ENCODE measurements around the gene SIM2. TPM values are rescaled to one million over a fixed set of nuclear protein-coding genes. Genes with fewer than 3 reads are reported as not detected.

Gene SIM2
- total and polyA plus RNA-seq, 2 experiments from 2014 or later = 0.14 TPM; not detected in 1

- no peaks in the 10 kb centered on the region for H3K9me3 ChIP-seq (ENCODE audit: low read depth)
- WGBS, 2 experiments (ENCODE audit: low coverage in 1 of 2, low lambda C conversion rate in 2 of 2, missing lambda C conversion rate in 2 of 2) = 97 to 98% methylated on average over 6 of the region's 6 CpGs
Observed at GRCh38 chr21:36780861-36781260, 81.9 kb downstream of the SIM2 start.

GRCh38 chr21:36783612-36784374 lies 84.9 kb downstream of the SIM2 start:
- Histone ChIP-seq H3K27me3 (replicated peaks; ENCODE audit: insufficient read depth) (no peaks in the 10 kb centered on the region), H3K4me2 (ENCODE audit: unreplicated experiment) (no peak overlapping the region), H3K9me2 (ENCODE audit: insufficient read depth) (no peaks in the 10 kb centered on the region), H3K9me3 (ENCODE audit: low read depth) (no peaks in the 10 kb centered on the region), H3K79me2 (ENCODE audit: insufficient read depth) (no peaks in the 10 kb centered on the region), H3F3A (ENCODE audit: insufficient read depth) (no peaks in the 10 kb centered on the region), H2AFZ (no peak overlapping the region), H3K4me3 (no peak overlapping the region), H3K36me3 (ENCODE audit: low read depth) (no peaks in the 10 kb centered on the region), H3K4me1 (ENCODE audit: insufficient read depth) (peaks cover 9% of the 10 kb centered on the region; the same call in 1 of the 2 replicates), H4K20me1 (ENCODE audit: insufficient read depth) (no peaks in the 10 kb centered on the region), H3K27ac (no peak overlapping the region), H3K9ac (no peak overlapping the region)
- WGBS, 2 experiments (ENCODE audit: low coverage in 1 of 2, low lambda C conversion rate in 2 of 2, missing lambda C conversion rate in 2 of 2) = 86 to 88% methylated on average over 8 of the region's 8 CpGs
- TF ChIP-seq EZH2phosphoT487 (IDR thresholded peaks at IDR 0.05; ENCODE audit: insufficient read depth, low read depth) = no peak
- peak; percentile 79 for DNase-seq
- in situ Hi-C loops (cut with MboI) = no loop called here

More at GRCh38 chr21:36780861-36781260, 81.9 kb downstream of the SIM2 start:
- peaks cover 9% of the 10 kb centered on the region; the same call in 1 of the 2 replicates for H3K4me1 ChIP-seq (ENCODE audit: insufficient read depth)
- no peak for TF ChIP-seq EZH2phosphoT487 (IDR thresholded peaks at IDR 0.05; ENCODE audit: insufficient read depth, low read depth)
- no peak for TF ChIP-seq EZH2 (IDR thresholded peaks at IDR 0.05; ENCODE audit: insufficient read depth, poor library complexity, severe bottlenecking)
- H3K79me2 ChIP-seq (ENCODE audit: insufficient read depth) = no peaks in the 10 kb centered on the region
- in situ Hi-C loops (cut with MboI) = no loop called here
- H3K27me3 ChIP-seq (replicated peaks; ENCODE audit: insufficient read depth) = no peaks in the 10 kb centered on the region
- no peaks in the 10 kb centered on the region for H3K9me2 ChIP-seq (ENCODE audit: insufficient read depth)
- H2AFZ ChIP-seq = no peak overlapping the region
- no peak overlapping the region for H3K27ac ChIP-seq
- no peaks in the 10 kb centered on the region for H4K20me1 ChIP-seq (ENCODE audit: insufficient read depth)
- no peak overlapping the region for H3K4me3 ChIP-seq
- no peak overlapping the region for H3K4me2 ChIP-seq (ENCODE audit: unreplicated experiment)
- H3F3A ChIP-seq (ENCODE audit: insufficient read depth) = no peaks in the 10 kb centered on the region
- H3K36me3 ChIP-seq (ENCODE audit: low read depth) = no peaks in the 10 kb centered on the region
- DNase-seq = no peak
- H3K9ac ChIP-seq = no peak overlapping the region

- Histone ChIP-seq H3K27me3 (replicated peaks; ENCODE audit: insufficient read depth) (no peaks in the 10 kb centered on the region), H3K9me3 (ENCODE audit: low read depth) (no peaks in the 10 kb centered on the region), H3K27ac (no peak overlapping the region), H3K4me2 (ENCODE audit: unreplicated experiment) (no peak overlapping the region), H3K4me1 (ENCODE audit: insufficient read depth) (peaks cover 9% of the 10 kb centered on the region; the same call in 1 of the 2 replicates), H3K36me3 (ENCODE audit: low read depth) (no peaks in the 10 kb centered on the region), H3K79me2 (ENCODE audit: insufficient read depth) (no peaks in the 10 kb centered on the region), H3K4me3 (no peak overlapping the region), H2AFZ (no peak overlapping the region), H4K20me1 (ENCODE audit: insufficient read depth) (no peaks in the 10 kb centered on the region), H3K9me2 (ENCODE audit: insufficient read depth) (no peaks in the 10 kb centered on the region), H3K9ac (no peak overlapping the region), H3F3A (ENCODE audit: insufficient read depth) (no peaks in the 10 kb centered on the region)
- TF ChIP-seq EZH2phosphoT487 (IDR thresholded peaks at IDR 0.05; ENCODE audit: insufficient read depth, low read depth) = no peak
- no peak for TF ChIP-seq EZH2 (IDR thresholded peaks at IDR 0.05; ENCODE audit: insufficient read depth, poor library complexity, severe bottlenecking)
- in situ Hi-C loops (cut with MboI) = no loop called here
- no peak for DNase-seq
- 97% methylated on average over 12 of the region's 12 CpGs for WGBS, 2 experiments (ENCODE audit: low coverage in 1 of 2, low lambda C conversion rate in 2 of 2, missing lambda C conversion rate in 2 of 2)
Observed at GRCh38 chr21:36784947-36785346, 86.0 kb downstream of the SIM2 start.

- 92 to 93% methylated on average over 2 of the region's 2 CpGs for WGBS, 2 experiments (ENCODE audit: low coverage in 1 of 2, low lambda C conversion rate in 2 of 2, missing lambda C conversion rate in 2 of 2)
- in situ Hi-C loops (cut with MboI) = no loop called here
- DNase-seq = no peak
Observed at GRCh38 chr21:36785615-36786014, 86.7 kb downstream of the SIM2 start.

More at GRCh38 chr21:36785615-36786014, 86.7 kb downstream of the SIM2 start:
- Histone ChIP-seq H3K9me3 (ENCODE audit: low read depth) (no peaks in the 10 kb centered on the region), H3K4me1 (ENCODE audit: insufficient read depth) (peaks cover 9% of the 10 kb centered on the region; the same call in 1 of the 2 replicates), H3K4me3 (no peak overlapping the region), H3K9ac (no peak overlapping the region), H3K9me2 (ENCODE audit: insufficient read depth) (no peaks in the 10 kb centered on the region), H3F3A (ENCODE audit: insufficient read depth) (no peaks in the 10 kb centered on the region), H3K4me2 (ENCODE audit: unreplicated experiment) (no peak overlapping the region), H3K27me3 (replicated peaks; ENCODE audit: insufficient read depth) (no peaks in the 10 kb centered on the region), H3K36me3 (ENCODE audit: low read depth) (no peaks in the 10 kb centered on the region), H4K20me1 (ENCODE audit: insufficient read depth) (no peaks in the 10 kb centered on the region), H3K27ac (no peak overlapping the region), H2AFZ (no peak overlapping the region), H3K79me2 (ENCODE audit: insufficient read depth) (no peaks in the 10 kb centered on the region)
- TF ChIP-seq EZH2 (IDR thresholded peaks at IDR 0.05; ENCODE audit: insufficient read depth, poor library complexity, severe bottlenecking) (no peak), EZH2phosphoT487 (IDR thresholded peaks at IDR 0.05; ENCODE audit: insufficient read depth, low read depth) (no peak)

Measured in GM23248 (cell line).